HCT116 (cell line): ENCODE measurements around the gene MXI1. TPM values are rescaled to one million over a fixed set of nuclear protein-coding genes. Genes with fewer than 3 reads are reported as not detected.

ENCODE experiments used
- ATAC-seq: fragments of 200-7000 bp; cut with Tn5 transposase; 2 replicates; pipeline ENCODE4 v1.9.1; 2020; ENCODE audit warnings: mild to moderate bottlenecking, moderate library complexity
- BruUV-seq: library from RNA; stranded (reverse); fragments of 400-500 nt; replicated peaks from 2 replicates; lab custom pipeline; 2021; lab: Mats Ljungman, UMichigan
- CTCF ChIA-PET: fragments of 300-600 bp; sonication (Branson Sonifier 250); formaldehyde crosslinking; loops from one replicate; lab custom pipeline; 2021; ENCODE audit warnings: antibody characterized with exemption; lab: Charles Lee
- POLR2A ChIA-PET: fragments of 300-600, 350-600 bp; sonication (Branson Sonifier 250); formaldehyde crosslinking; loops from one replicate; lab custom pipeline; 2021; ENCODE audit warnings: antibody characterized with exemption; lab: Charles Lee
- RAD21 ChIA-PET, 2 experiments: fragments of 300-600 bp; sonication (Branson Sonifier 250); formaldehyde crosslinking; loops; one replicate each; lab custom pipeline; 2023; ENCODE audit warnings: low total read pairs in 2 of 2; ENCODE audit not compliant: uncharacterized antibody in 2 of 2, unreplicated experiment in 2 of 2, low non-redundant PET in 1 of 2; lab: Charles Lee
- DNase-seq: peaks from one replicate; pipeline ENCODE4 v3.0.0-alpha.2; 2010; ENCODE audit warnings: low read depth, low spot score
- H2AFZ ChIP-seq: fragments of 200-600 bp; shearing (Covaris generic), sonication (generic); 2 replicates; pipeline ENCODE4 v1.6.1; 2017; ENCODE audit warnings: low read depth, mixed run types, mixed read lengths, antibody characterized with exemption, low read length; ENCODE audit not compliant: poor library complexity, severe bottlenecking
- H3K27ac ChIP-seq: 2 replicates; pipeline ENCODE4 v1.5.1; 2012; ENCODE audit warnings: low read depth, low read length
- H3K27me3 ChIP-seq: fragments of 200-600 bp; sonication (generic); 2 replicates; pipeline ENCODE4 v1.6.1; 2016; ENCODE audit warnings: mixed run types, low read length, mixed read lengths; ENCODE audit not compliant: insufficient read depth
- H3K36me3 ChIP-seq, 2 experiments: fragments of 200-500 bp in 1 of 2; fragments of 200-600 bp in 1 of 2; sonication (Bioruptor generic) in 1 of 2; sonication (generic) in 1 of 2; 2 replicates each; pipeline versions ENCODE4 v1.5.1 to v1.6.1; 2014 to 2016; ENCODE audit warnings: low read length in 2 of 2, inconsistent platforms in 1 of 2, mixed read lengths in 1 of 2, mixed run types in 1 of 2; ENCODE audit not compliant: insufficient read depth in 2 of 2, control insufficient read depth in 1 of 2
- H3K4me1 ChIP-seq, 2 experiments: fragments of 200-600 bp in 1 of 2; sonication (generic) in 1 of 2; 2 replicates each; pipeline versions ENCODE4 v1.5.1 to v1.6.1; 2012 to 2017; ENCODE audit warnings: low read length in 2 of 2, inconsistent platforms in 1 of 2, mild to moderate bottlenecking in 1 of 2, mixed read lengths in 1 of 2, mixed run types in 1 of 2, moderate library complexity in 1 of 2; ENCODE audit not compliant: insufficient read depth in 2 of 2, control insufficient read depth in 1 of 2
- H3K4me2 ChIP-seq: fragments of 200-600 bp; sonication (generic); 2 replicates; pipeline ENCODE4 v1.6.1; 2017; ENCODE audit warnings: mixed run types, low read length, mixed read lengths
- H3K4me3 ChIP-seq, 2 experiments: fragments of 200-600 bp in 1 of 2; sonication (generic) in 1 of 2; replicated peaks in 1 of 2; 2 replicates each; pipeline ENCODE4 v1.5.1; 2011 to 2016; ENCODE audit warnings: low read length in 2 of 2, control low read depth in 1 of 2, low read depth in 1 of 2, mild to moderate bottlenecking in 1 of 2, mixed read lengths in 1 of 2, mixed run types in 1 of 2
- H3K79me2 ChIP-seq: fragments of 200-600 bp; sonication (generic); 2 replicates; pipeline ENCODE4 v1.6.1; 2017; ENCODE audit warnings: mild to moderate bottlenecking, mixed run types, low read length, moderate library complexity, mixed read lengths; ENCODE audit not compliant: insufficient read depth
- H3K9ac ChIP-seq: fragments of 200-600 bp; sonication (generic); 2 replicates; pipeline ENCODE4 v1.6.1; 2016; ENCODE audit warnings: low read length, mixed read lengths
- H3K9me2 ChIP-seq: fragments of 200-600 bp; sonication (generic), shearing (Covaris generic); 2 replicates; pipeline ENCODE4 v1.6.1; 2017; ENCODE audit warnings: mixed run types, mild to moderate bottlenecking, moderate library complexity; ENCODE audit not compliant: insufficient read depth
- H3K9me3 ChIP-seq, 2 experiments: fragments of 200-500 bp in 1 of 2; fragments of 200-600 bp in 1 of 2; sonication (Bioruptor generic) in 1 of 2; sonication (generic) in 1 of 2; 2 replicates each; pipeline ENCODE4 v1.6.1; 2014 to 2017; ENCODE audit warnings: low read length in 2 of 2, mixed read lengths in 2 of 2, inconsistent platforms in 1 of 2, low read depth in 1 of 2, mild to moderate bottlenecking in 1 of 2, mixed run types in 1 of 2, moderate library complexity in 1 of 2; ENCODE audit not compliant: control insufficient read depth in 1 of 2, insufficient read depth in 1 of 2
- H4K20me1 ChIP-seq: fragments of 200-600 bp; sonication (generic), shearing (Covaris generic); 2 replicates; pipeline ENCODE4 v1.6.1; 2017; ENCODE audit warnings: mixed run types, mild to moderate bottlenecking, moderate library complexity; ENCODE audit not compliant: insufficient read depth
- ATF3 ChIP-seq: IDR thresholded peaks from 2 replicates; pipeline ENCODE4 v1.6.1; 2012
- CBX3 ChIP-seq: IDR thresholded peaks from 2 replicates; pipeline ENCODE4 v1.6.1; 2012; ENCODE audit warnings: low read depth
- CEBPB ChIP-seq: IDR thresholded peaks from 2 replicates; pipeline ENCODE4 v1.6.1; 2012; ENCODE audit warnings: low read depth
- EGR1 ChIP-seq: IDR thresholded peaks from 2 replicates; pipeline ENCODE4 v1.6.1; 2012; ENCODE audit warnings: low read depth
- EZH2 ChIP-seq: fragments of 200-600 bp; sonication (generic); IDR thresholded peaks from 2 replicates; pipeline ENCODE4 v1.6.1; 2017; ENCODE audit warnings: antibody characterized with exemption, mixed run types
- EZH2phosphoT487 ChIP-seq: fragments of 200-600 bp; IDR thresholded peaks from 2 replicates; pipeline ENCODE4 v1.6.1; 2018; ENCODE audit warnings: antibody characterized with exemption, borderline replicate concordance
- POLR2A ChIP-seq: IDR thresholded peaks from 2 replicates; pipeline ENCODE4 v1.7.0; 2011; ENCODE audit warnings: borderline replicate concordance; ENCODE audit not compliant: insufficient read depth, insufficient read length; ENCODE audit errors: extremely low read depth
- POLR2AphosphoS5 ChIP-seq: IDR thresholded peaks from 2 replicates; pipeline ENCODE4 v1.6.1; 2011; ENCODE audit warnings: mild to moderate bottlenecking, low read depth, low read length, moderate library complexity
- RAD21 ChIP-seq: IDR thresholded peaks from 2 replicates; pipeline ENCODE4 v1.6.1; 2012; ENCODE audit warnings: low read depth, mild to moderate bottlenecking
- REST ChIP-seq: IDR thresholded peaks from 2 replicates; pipeline ENCODE4 v1.6.1; 2012; ENCODE audit warnings: low read depth
- TCF7L2 ChIP-seq: IDR thresholded peaks from 2 replicates; pipeline ENCODE4 v1.7.0; 2011; ENCODE audit warnings: borderline replicate concordance, inconsistent platforms; ENCODE audit not compliant: insufficient read depth, insufficient read length; ENCODE audit errors: extremely low read depth
- YY1 ChIP-seq: IDR thresholded peaks from 2 replicates; pipeline ENCODE4 v1.6.1; 2011; ENCODE audit warnings: low read length, low read depth, moderate library complexity, mild to moderate bottlenecking; ENCODE audit not compliant: insufficient replicate concordance; ENCODE audit errors: extremely low read depth
- ZFX ChIP-seq: fragments of 450-650 bp; IDR thresholded peaks from 2 replicates; pipeline ENCODE4 v1.6.1; 2017
- ZNF274 ChIP-seq: fragments of 200-500 bp; sonication (Bioruptor generic); IDR thresholded peaks from 2 replicates; pipeline ENCODE4 v1.6.1; 2014; ENCODE audit warnings: mild to moderate bottlenecking, low read depth, low read length, inconsistent platforms
- intact Hi-C: fragments of 100-400 bp; cut with micrococcal nuclease; formaldehyde crosslinking; loops from 2 replicates; pipeline ENCODE4 v1.10.0; 2022
- total RNA-seq: library from RNA; stranded (reverse); gene quantifications from one replicate; pipeline ENCODE4 v1.2.1, GENCODE V29; 2021; ENCODE audit not compliant: unreplicated experiment

Gene MXI1
- total RNA-seq, 1 experiment from 2014 or later = 57.0 TPM

- peak; percentile 82 for TF ChIP-seq POLR2AphosphoS5
- peak; percentile 27 for TF ChIP-seq TCF7L2
- TF ChIP-seq ATF3 = no peak
- peak; percentile 33 for TF ChIP-seq POLR2A
- peak; percentile 59 for TF ChIP-seq YY1
- TF ChIP-seq, all 23 proteins: peak for 4
- RAD21 ChIA-PET = interaction anchor here (0.7 to 1.3 kb wide), 6 partner anchors 8 to 68 kb away, joined by 3 to 6 read pairs (median 3); no protein-coding TSS in a partner anchor
- Histone ChIP-seq H3K79me2 (no peaks in the 10 kb centered on the region), H3K27ac (peak overlapping the region; percentile 46; the same call in 1 of the 2 replicates), H3K4me2 (peak overlapping the region; percentile 99), H3K9me2 (no peaks in the 10 kb centered on the region), H3K9me3 (no peaks in the 10 kb centered on the region), H3K4me3 (peak overlapping the region; percentile 67 to 76), H2AFZ (peak overlapping the region; percentile 85), H3K27me3 (no peaks in the 10 kb centered on the region), H4K20me1 (no peaks in the 10 kb centered on the region), H3K9ac (peak overlapping the region; percentile 73), H3K36me3 (no peaks in the 10 kb centered on the region), H3K4me1 (peaks cover 14 to 51% of the 10 kb centered on the region in 2 experiments)
- POLR2A ChIA-PET = interaction anchor here (0.7 to 1.9 kb wide), 8 partner anchors 8 to 73 kb away, joined by 3 to 12 read pairs (median 4); no protein-coding TSS in a partner anchor
- BruUV-seq = no TSS peak
- intact Hi-C loops = loop anchor here (1.0 kb wide), 1 partner anchor 14 kb away; no protein-coding TSS in a partner anchor
- ATAC-seq (peak; percentile 73), DNase-seq (peak; percentile 99)
- CTCF ChIA-PET = interaction anchor here (0.7 to 6.5 kb wide), 7 partner anchors 10 to 971 kb away, joined by 3 to 55 read pairs (median 11); no protein-coding TSS in a partner anchor
These were observed 3.5 kb downstream of the MXI1 start for GRCh38 chr10:110210674-110211464.

GRCh38 chr10:110211465-110211843, 4.0 kb downstream of the MXI1 start:
- peaks cover 14 to 47% of the 10 kb centered on the region in 2 experiments for H3K4me1 ChIP-seq
- DNase-seq (no peak), ATAC-seq (no peak)
- H3K27ac ChIP-seq = no peak overlapping the region
- no peaks in the 10 kb centered on the region for H4K20me1 ChIP-seq
- H3K36me3 ChIP-seq = no peaks in the 10 kb centered on the region
- TF ChIP-seq ZNF274 (no peak), ZFX (no peak), RAD21 (no peak), EZH2phosphoT487 (no peak), REST (no peak), ATF3 (no peak), YY1 (no peak), EZH2 (no peak), CEBPB (no peak), CBX3 (no peak), EGR1 (no peak)
- no peaks in the 10 kb centered on the region for H3K79me2 ChIP-seq
- ChIA-PET RAD21 (interaction anchor here (0.8 to 1.3 kb wide), 2 partner anchors 10 to 12 kb away, joined by 4 to 6 read pairs; no protein-coding TSS in a partner anchor), POLR2A (interaction anchor here (0.7 to 1.9 kb wide), 7 partner anchors 8 to 73 kb away, joined by 3 to 12 read pairs (median 4); no protein-coding TSS in a partner anchor), CTCF (interaction anchor here (0.7 to 6.5 kb wide), 5 partner anchors 9 to 327 kb away, joined by 3 to 55 read pairs (median 11); no protein-coding TSS in a partner anchor)
- peak overlapping the region; percentile 99 for H3K4me2 ChIP-seq
- H3K4me3 ChIP-seq = peak overlapping the region; percentile 67 to 76
- BruUV-seq = TSS peak; percentile 48
- intact Hi-C loops = loop anchor here (1.0 kb wide), 1 partner anchor 14 kb away; no protein-coding TSS in a partner anchor
- no peaks in the 10 kb centered on the region for H3K9me2 ChIP-seq
- peak overlapping the region; percentile 49 for H2AFZ ChIP-seq
- H3K27me3 ChIP-seq = no peaks in the 10 kb centered on the region
- H3K9me3 ChIP-seq = no peaks in the 10 kb centered on the region
- peak overlapping the region; percentile 73 for H3K9ac ChIP-seq
